ENCODE measurements around the gene TOX2. TPM values are rescaled to one million over a fixed set of nuclear protein-coding genes. Genes with fewer than 3 reads are reported as not detected.

TOX2 gene
- not detected for total RNA-seq

- peak in 2 of 3 donors; percentile 21 to 44 for DNase-seq (ENCODE audit: low read depth in 2 of 3, low spot score in 2 of 3)
Observed at GRCh38 chr20:43914311-43915210, at the start of gene TOX2. TOX2 (plus strand) TSS chr20:43914852; CDS start chr20:43914892, 40 bp downstream.

GRCh38 chr20:43868091-43868490 lies 46.6 kb upstream of the TOX2 start:
- no peak for DNase-seq (ENCODE audit: low read depth in 2 of 3, low spot score in 2 of 3)

GRCh38 chr20:43870484-43870883 lies 44.2 kb upstream of the TOX2 start:
- no peak for DNase-seq (ENCODE audit: low read depth in 2 of 3, low spot score in 2 of 3)

GRCh38 chr20:43878776-43879175 lies 35.9 kb upstream of the TOX2 start:
- DNase-seq (ENCODE audit: low read depth in 2 of 3, low spot score in 2 of 3), result no peak

GRCh38 chr20:43893930-43894329 lies 20.7 kb upstream of the TOX2 start:
- DNase-seq (ENCODE audit: low read depth in 2 of 3, low spot score in 2 of 3), result no peak

- no peak for DNase-seq (ENCODE audit: low read depth in 2 of 3, low spot score in 2 of 3)
Observed at GRCh38 chr20:43894491-43894890, 20.2 kb upstream of the TOX2 start.

GRCh38 chr20:43895235-43895634 lies 19.4 kb upstream of the TOX2 start:
- no peak for DNase-seq (ENCODE audit: low read depth in 2 of 3, low spot score in 2 of 3)

GRCh38 chr20:43899274-43900120 lies 15.2 kb upstream of the TOX2 start:
- DNase-seq (ENCODE audit: low read depth in 2 of 3, low spot score in 2 of 3), result no peak

GRCh38 chr20:43900121-43900466 lies 14.6 kb upstream of the TOX2 start:
- DNase-seq (ENCODE audit: low read depth in 2 of 3, low spot score in 2 of 3), result no peak

GRCh38 chr20:43900496-43900895 lies 14.2 kb upstream of the TOX2 start:
- no peak for DNase-seq (ENCODE audit: low read depth in 2 of 3, low spot score in 2 of 3)

GRCh38 chr20:43901296-43901695 lies 13.4 kb upstream of the TOX2 start:
- no peak for DNase-seq (ENCODE audit: low read depth in 2 of 3, low spot score in 2 of 3)

GRCh38 chr20:43903953-43904826 lies 10.5 kb upstream of the TOX2 start:
- no peak for DNase-seq (ENCODE audit: low read depth in 2 of 3, low spot score in 2 of 3)

GRCh38 chr20:43904827-43905177 lies 9.8 kb upstream of the TOX2 start:
- DNase-seq (ENCODE audit: low read depth in 2 of 3, low spot score in 2 of 3), result no peak

- no peak for DNase-seq (ENCODE audit: low read depth in 2 of 3, low spot score in 2 of 3)
Observed at GRCh38 chr20:43906505-43907034, 8.1 kb upstream of the TOX2 start.

GRCh38 chr20:43909211-43909610 lies 5.4 kb upstream of the TOX2 start:
- no peak for DNase-seq (ENCODE audit: low read depth in 2 of 3, low spot score in 2 of 3)

- DNase-seq (ENCODE audit: low read depth in 2 of 3, low spot score in 2 of 3), result no peak
Observed at GRCh38 chr20:43909720-43910119, 4.9 kb upstream of the TOX2 start.

- DNase-seq (ENCODE audit: low read depth in 2 of 3, low spot score in 2 of 3), result no peak
Observed at GRCh38 chr20:43910564-43910963, 4.1 kb upstream of the TOX2 start.

- no peak for DNase-seq (ENCODE audit: low read depth in 2 of 3, low spot score in 2 of 3)
Observed at GRCh38 chr20:43911066-43911465, 3.6 kb upstream of the TOX2 start.

GRCh38 chr20:43913291-43914025 lies 1.2 kb upstream of the TOX2 start:
- DNase-seq (ENCODE audit: low read depth in 2 of 3, low spot score in 2 of 3), result no peak
